Immature natural killer cell (primary cell): ENCODE measurements around the gene FOXD1. TPM values are rescaled to one million over a fixed set of nuclear protein-coding genes. Genes with fewer than 3 reads are reported as not detected.
A peak's percentile ranks its signal among the peaks of the same experiment; 100 is the strongest.

Source experiments
- DNase-seq, 3 donors: peaks; one replicate each; pipeline ENCODE4 v3.0.0; 2022; ENCODE audit warnings: mixed read lengths in 1 of 3
- H3K27ac Mint-ChIP-seq, 6 donors: one replicate each; pipeline ENCODE4 v1.8.0; 2020; ENCODE audit warnings: mixed read lengths in 6 of 6, mild to moderate bottlenecking in 5 of 6, inconsistent platforms in 4 of 6, moderate library complexity in 3 of 6
- H3K27me3 Mint-ChIP-seq, 3 donors: one replicate each; pipeline ENCODE4 v1.8.0; 2020 to 2021; ENCODE audit warnings: low read depth in 3 of 3, mild to moderate bottlenecking in 3 of 3, mixed read lengths in 3 of 3, moderate library complexity in 3 of 3, inconsistent platforms in 1 of 3
- H3K36me3 Mint-ChIP-seq, 3 donors: one replicate each; pipeline ENCODE4 v1.8.0; 2020; ENCODE audit warnings: mixed read lengths in 3 of 3, inconsistent platforms in 2 of 3, mild to moderate bottlenecking in 2 of 3
- H3K4me1 Mint-ChIP-seq, 2 donors: one replicate each; pipeline ENCODE4 v1.8.0; 2020; ENCODE audit warnings: inconsistent platforms in 2 of 2, mild to moderate bottlenecking in 2 of 2, mixed read lengths in 2 of 2, moderate library complexity in 1 of 2
- H3K4me3 Mint-ChIP-seq, 5 donors: one replicate each; pipeline ENCODE4 v1.8.0; 2020; ENCODE audit warnings: mild to moderate bottlenecking in 5 of 5, mixed read lengths in 5 of 5, inconsistent platforms in 3 of 5, moderate library complexity in 3 of 5
- H3K9me3 Mint-ChIP-seq, 6 donors: one replicate each; pipeline ENCODE4 v1.8.0; 2020; ENCODE audit warnings: mild to moderate bottlenecking in 6 of 6, mixed read lengths in 6 of 6, inconsistent platforms in 4 of 6, moderate library complexity in 3 of 6
- polyA plus RNA-seq, 3 donors: library from polyadenylated mRNA; unstranded; fragments of 300-500 nt; fragmentation: Illumina TruSeq; gene quantifications; one replicate each; pipeline ENCODE4 v1.2.3, GENCODE V29; 2021

FOXD1 gene
- polyA plus RNA-seq, 3 donors from 2014 or later, result not detected

DNA sequence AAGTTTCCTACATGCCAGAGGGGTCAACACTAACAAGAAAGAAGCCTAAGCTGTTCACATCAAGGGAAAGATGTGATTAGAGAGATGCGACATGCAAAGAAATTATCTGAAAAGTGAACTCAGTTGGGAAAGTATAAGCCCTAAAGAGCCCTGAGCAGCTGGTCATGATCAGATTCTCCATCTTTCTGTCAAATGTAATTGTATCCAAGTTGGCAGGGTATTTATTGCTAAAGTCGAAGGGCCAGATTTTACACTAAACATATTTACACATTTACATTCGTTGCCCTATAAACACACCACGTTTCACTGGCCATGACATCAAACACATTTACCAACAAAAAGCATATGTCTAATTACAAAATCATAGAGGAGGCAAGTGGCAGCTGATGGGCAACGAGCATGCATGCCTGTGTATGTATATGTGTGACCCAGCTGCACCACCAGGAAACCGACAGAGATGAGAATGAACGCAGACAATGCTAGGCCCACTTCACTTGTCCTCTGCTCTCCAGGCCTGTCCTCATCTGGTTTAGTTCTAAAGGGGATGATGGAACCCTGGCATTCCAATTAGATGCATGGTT lies 6.3 kb downstream of the FOXD1 start:
- peaks cover 2 to 31% (median 4%) of the 10 kb centered on the region in 6 donors for H3K9me3 Mint-ChIP-seq
- H3K27ac Mint-ChIP-seq, result no peak overlapping the region
- peaks cover 0 to 5% of the 10 kb centered on the region in 2 donors for H3K4me1 Mint-ChIP-seq
- H3K36me3 Mint-ChIP-seq, result peaks cover 0 to 3% (median 0%) of the 10 kb centered on the region in 3 donors
- H3K4me3 Mint-ChIP-seq, result no peak overlapping the region
- peaks cover 56 to 73% (median 67%) of the 10 kb centered on the region in 3 donors for H3K27me3 Mint-ChIP-seq
- DNase-seq, result no peak

DNA sequence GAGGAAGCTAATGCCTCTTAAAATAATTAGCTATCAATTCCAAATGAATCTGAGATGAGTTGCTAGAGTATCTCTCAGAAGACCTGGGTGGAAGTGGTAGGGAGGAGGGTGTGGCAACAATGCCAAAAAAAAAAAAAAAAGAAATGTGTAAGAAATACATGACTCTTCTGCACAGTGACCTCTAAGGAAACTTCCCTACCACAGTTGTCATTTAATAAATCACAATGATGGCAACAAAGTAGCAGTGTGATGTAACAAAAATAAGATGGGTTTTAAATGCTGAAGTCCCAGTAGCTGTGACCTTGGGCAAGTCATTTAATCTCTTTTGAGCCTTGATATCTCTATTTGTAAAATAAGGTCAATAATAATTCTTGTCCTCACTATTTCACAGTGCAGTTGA lies 7.2 kb downstream of the FOXD1 start:
- Mint-ChIP-seq H3K4me1 (peaks cover 0 to 2% of the 10 kb centered on the region in 2 donors), H3K9me3 (peaks cover 2 to 31% (median 4%) of the 10 kb centered on the region in 6 donors), H3K27me3 (peaks cover 51 to 71% (median 65%) of the 10 kb centered on the region in 3 donors), H3K27ac (no peak overlapping the region), H3K36me3 (peaks cover 0 to 3% (median 0%) of the 10 kb centered on the region in 3 donors), H3K4me3 (no peak overlapping the region)
- DNase-seq, result no peak

GRCh38 chr5:73440262-73440661 lies 8.3 kb downstream of the FOXD1 start:
- H3K4me1 Mint-ChIP-seq, result peaks cover 0 to 2% of the 10 kb centered on the region in 2 donors
- peaks cover 58 to 79% (median 67%) of the 10 kb centered on the region in 3 donors for H3K27me3 Mint-ChIP-seq
- DNase-seq, result no peak
- H3K4me3 Mint-ChIP-seq, result no peak overlapping the region
- no peak overlapping the region for H3K27ac Mint-ChIP-seq
- peaks cover 2 to 31% (median 5%) of the 10 kb centered on the region in 6 donors for H3K9me3 Mint-ChIP-seq
- H3K36me3 Mint-ChIP-seq, result peaks cover 0 to 3% (median 0%) of the 10 kb centered on the region in 3 donors

DNA sequence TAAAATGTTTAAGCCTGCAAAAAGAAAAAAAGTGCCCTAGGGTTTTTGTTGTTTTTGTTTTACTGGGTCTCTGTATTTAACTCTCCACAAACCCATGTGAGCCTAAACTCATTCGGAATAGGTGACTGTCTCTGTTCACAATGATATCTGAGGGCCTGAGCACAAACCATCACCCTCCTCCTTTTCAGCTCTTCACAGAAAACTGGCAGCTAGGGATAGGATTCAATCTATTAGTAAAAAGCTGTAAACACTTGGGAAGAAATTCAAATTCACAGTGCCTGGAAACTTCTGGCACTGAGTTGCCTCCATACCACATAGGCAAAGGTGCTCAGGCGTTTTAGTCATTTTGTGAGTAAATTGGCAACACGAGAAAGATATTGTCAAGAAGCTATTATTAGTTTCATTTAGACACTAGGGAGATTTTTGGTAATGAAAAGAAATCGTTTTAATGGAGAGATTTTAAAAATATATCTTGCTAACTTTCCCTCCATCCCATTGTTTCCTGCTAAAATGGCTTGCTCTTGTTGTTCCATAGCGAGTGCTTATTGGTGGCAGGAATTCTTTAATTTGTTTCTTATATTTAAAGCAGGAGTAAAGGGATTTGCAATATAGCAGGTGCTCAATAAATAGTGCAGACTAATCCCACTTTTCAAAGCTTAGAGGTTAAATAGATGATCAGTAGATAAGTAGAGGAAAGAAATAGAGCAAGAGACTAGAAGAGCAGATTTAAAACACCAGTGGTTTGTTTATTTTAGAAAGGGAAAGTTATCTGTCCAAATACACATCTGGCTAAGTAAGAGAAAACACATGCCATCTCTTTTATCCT lies 9.7 kb downstream of the FOXD1 start:
- Mint-ChIP-seq H3K27me3 (peaks cover 50 to 76% (median 63%) of the 10 kb centered on the region in 3 donors), H3K4me3 (peak overlapping the region in 2 of 5 donors; percentile 18 to 20), H3K9me3 (peaks cover 2 to 24% (median 4%) of the 10 kb centered on the region in 6 donors), H3K4me1 (peaks cover 0 to 2% of the 10 kb centered on the region in 2 donors), H3K27ac (no peak overlapping the region), H3K36me3 (peaks cover 0 to 3% (median 0%) of the 10 kb centered on the region in 3 donors)
- no peak for DNase-seq

GRCh38 chr5:73437777-73438644 lies 10.6 kb downstream of the FOXD1 start:
- H3K36me3 Mint-ChIP-seq, result peaks cover 0 to 3% (median 0%) of the 10 kb centered on the region in 3 donors
- peaks cover 2 to 21% (median 3%) of the 10 kb centered on the region in 6 donors for H3K9me3 Mint-ChIP-seq
- H3K27ac Mint-ChIP-seq, result no peak overlapping the region
- H3K4me1 Mint-ChIP-seq, result peaks cover 0 to 2% of the 10 kb centered on the region in 2 donors
- DNase-seq, result no peak
- H3K4me3 Mint-ChIP-seq, result peak overlapping the region in 2 of 5 donors; percentile 20 to 45
- peaks cover 46 to 73% (median 57%) of the 10 kb centered on the region in 3 donors for H3K27me3 Mint-ChIP-seq

GRCh38 chr5:73437101-73437776 lies 11.3 kb downstream of the FOXD1 start:
- peaks cover 0 to 2% of the 10 kb centered on the region in 2 donors for H3K4me1 Mint-ChIP-seq
- peaks cover 0 to 13% (median 3%) of the 10 kb centered on the region in 6 donors for H3K9me3 Mint-ChIP-seq
- peaks cover 0 to 3% (median 0%) of the 10 kb centered on the region in 3 donors for H3K36me3 Mint-ChIP-seq
- H3K27ac Mint-ChIP-seq, result no peak overlapping the region
- peaks cover 41 to 71% (median 57%) of the 10 kb centered on the region in 3 donors for H3K27me3 Mint-ChIP-seq
- peak overlapping the region in 4 of 5 donors; percentile 21 to 55 (median 42) for H3K4me3 Mint-ChIP-seq
- no peak for DNase-seq

GRCh38 chr5:73436535-73437100 lies 12.0 kb downstream of the FOXD1 start:
- Mint-ChIP-seq H3K9me3 (peaks cover 0 to 9% (median 3%) of the 10 kb centered on the region in 6 donors), H3K36me3 (peaks cover 0 to 3% (median 0%) of the 10 kb centered on the region in 3 donors), H3K4me3 (peak overlapping the region in 1 of 5 donors; percentile 10), H3K4me1 (peaks cover 0 to 2% of the 10 kb centered on the region in 2 donors), H3K27me3 (peaks cover 41 to 69% (median 52%) of the 10 kb centered on the region in 3 donors), H3K27ac (no peak overlapping the region)
- DNase-seq, result no peak

GRCh38 chr5:73435759-73436534 lies 12.6 kb downstream of the FOXD1 start:
- Mint-ChIP-seq H3K4me1 (peaks cover 0 to 2% of the 10 kb centered on the region in 2 donors), H3K27me3 (peaks cover 36 to 62% (median 51%) of the 10 kb centered on the region in 3 donors), H3K4me3 (peak overlapping the region in 3 of 5 donors; percentile 10 to 39 (median 16)), H3K9me3 (peaks cover 0 to 9% (median 2%) of the 10 kb centered on the region in 6 donors), H3K27ac (no peak overlapping the region), H3K36me3 (peaks cover 0 to 3% (median 0%) of the 10 kb centered on the region in 3 donors)
- DNase-seq, result no peak

DNA sequence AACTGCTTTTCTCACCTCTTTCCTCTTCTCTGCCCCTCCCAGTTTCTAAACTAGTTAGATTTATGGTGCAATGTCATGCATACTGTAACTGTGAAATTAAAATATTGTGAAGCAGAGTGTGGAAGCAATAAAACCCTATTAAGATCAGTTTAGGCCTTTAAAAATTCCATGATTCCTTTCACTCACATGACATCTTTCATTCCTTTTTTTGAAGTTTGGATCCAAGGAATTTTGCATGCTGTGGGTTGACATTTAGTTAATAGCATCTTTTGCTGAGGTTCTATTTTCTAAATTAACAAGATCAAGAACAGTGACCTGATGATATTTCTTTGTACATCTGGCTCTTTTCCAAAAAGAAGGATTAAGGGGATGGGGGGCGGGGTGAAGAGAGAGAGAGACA lies 13.7 kb downstream of the FOXD1 start:
- Mint-ChIP-seq H3K27me3 (peaks cover 29 to 57% (median 50%) of the 10 kb centered on the region in 3 donors), H3K9me3 (peaks cover 0 to 8% (median under 1%) of the 10 kb centered on the region in 6 donors), H3K4me3 (no peak overlapping the region), H3K27ac (no peak overlapping the region), H3K4me1 (peaks cover 0 to 2% of the 10 kb centered on the region in 2 donors), H3K36me3 (peaks cover 0 to 3% (median 0%) of the 10 kb centered on the region in 3 donors)
- no peak for DNase-seq

DNA sequence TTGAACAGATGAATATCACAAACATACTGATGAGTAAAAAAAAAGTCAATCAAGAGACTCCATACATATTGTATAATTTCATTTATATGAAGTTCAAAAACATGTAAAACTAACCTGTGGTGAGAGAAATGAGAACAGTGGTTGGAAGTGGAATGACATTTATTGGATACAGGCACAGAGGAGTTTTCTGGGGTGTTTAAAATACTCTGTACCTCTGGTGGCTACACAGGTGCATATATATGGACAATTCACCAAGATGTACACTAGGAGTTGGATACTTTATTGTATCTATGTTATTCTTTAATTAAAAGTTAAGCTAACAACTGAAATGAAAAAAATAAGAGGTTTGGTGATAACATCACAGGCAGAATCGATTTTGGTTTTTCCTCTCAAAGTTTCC lies 14.1 kb downstream of the FOXD1 start:
- Mint-ChIP-seq H3K36me3 (peaks cover 0 to 3% (median 0%) of the 10 kb centered on the region in 3 donors), H3K4me3 (no peak overlapping the region), H3K27ac (no peak overlapping the region), H3K27me3 (peaks cover 29 to 57% (median 46%) of the 10 kb centered on the region in 3 donors), H3K9me3 (peaks cover 0 to 8% (median under 1%) of the 10 kb centered on the region in 6 donors), H3K4me1 (peaks cover 0 to 2% of the 10 kb centered on the region in 2 donors)
- no peak for DNase-seq

DNA sequence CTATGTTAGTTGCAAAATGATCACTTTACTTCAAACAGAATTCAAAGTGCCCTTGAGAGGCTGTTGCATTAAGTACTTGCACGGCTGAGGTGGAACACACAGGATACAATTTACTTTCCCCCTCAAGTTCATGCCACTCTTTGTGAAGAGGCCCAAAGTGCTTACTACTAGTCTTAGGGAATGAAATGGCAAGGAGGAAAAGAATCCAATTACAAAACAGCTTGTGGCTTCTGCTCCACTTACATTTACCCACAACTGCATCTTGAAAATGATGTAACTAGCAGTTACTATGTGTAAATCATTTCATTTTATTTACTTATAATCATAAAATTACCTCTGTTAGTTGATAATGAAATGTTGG lies 14.6 kb downstream of the FOXD1 start:
- no peak overlapping the region for H3K4me3 Mint-ChIP-seq
- peaks cover 30 to 56% (median 46%) of the 10 kb centered on the region in 3 donors for H3K27me3 Mint-ChIP-seq
- DNase-seq, result no peak
- H3K36me3 Mint-ChIP-seq, result peaks cover 0 to under 1% (median 0%) of the 10 kb centered on the region in 3 donors
- H3K4me1 Mint-ChIP-seq, result peaks cover 0 to 2% of the 10 kb centered on the region in 2 donors
- peaks cover 0 to 7% (median 2%) of the 10 kb centered on the region in 6 donors for H3K9me3 Mint-ChIP-seq
- no peak overlapping the region for H3K27ac Mint-ChIP-seq
